ENCODE data around the gene FANCD2.
"Not testable (repeated sequence)": the region's sequence is repeated elsewhere in the genome, so short reads cannot be mapped to it uniquely, and the experiment has no call there.

Gene FANCD2

GRCh38 chr3:10108091-10108490 lies 81.9 kb downstream of the FANCD2 start, which contains the start of gene FANCD2OS:
TSS of gene FANCD2OS (minus strand) at chr3:10108255. CDS start at chr3:10104774, 3,481 bp downstream.
- no peak for DNase-seq (ENCODE audit: low spot score)

DNA sequence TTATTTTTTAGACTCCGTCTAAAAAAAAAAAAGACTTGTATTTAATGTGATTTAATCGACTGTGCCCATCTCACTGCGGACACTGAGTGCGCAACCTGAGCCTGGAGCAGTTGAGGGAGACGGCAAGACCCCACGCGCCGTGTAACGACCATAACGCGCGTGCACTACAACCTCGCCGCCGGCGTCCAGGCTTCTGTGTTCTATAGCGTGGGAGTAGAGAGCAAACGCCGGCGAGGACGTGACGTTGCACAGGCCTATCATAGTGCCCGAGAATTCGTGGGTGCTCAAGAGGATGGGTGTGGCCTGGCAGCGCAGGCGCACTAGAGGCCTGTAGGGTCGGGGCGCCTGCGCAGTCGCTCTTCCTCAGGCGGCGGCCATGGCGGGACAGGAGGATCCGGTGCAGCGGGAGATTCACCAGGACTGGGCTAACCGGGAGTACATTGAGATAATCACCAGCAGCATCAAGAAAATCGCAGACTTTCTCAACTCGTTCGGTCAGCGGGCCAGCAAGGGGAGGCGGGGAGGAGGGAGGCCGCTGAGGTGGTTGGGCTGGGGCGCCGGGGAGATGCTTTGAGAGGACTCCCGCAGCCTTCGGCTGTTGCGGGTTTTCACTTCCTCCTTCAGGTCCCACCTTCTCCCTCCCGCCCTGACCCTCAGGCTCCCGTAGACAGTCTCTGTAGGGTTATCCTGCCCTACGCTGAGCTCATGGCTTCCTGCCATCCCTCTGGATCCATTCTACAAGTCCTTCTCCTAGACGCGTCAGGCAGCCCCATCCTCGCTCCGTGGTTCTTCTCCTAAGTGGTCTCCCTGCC lies 89.3 kb downstream of the FANCD2 start, which contains the start of gene BRK1:
TSS of gene BRK1 (plus strand) at position 350 of the 812 bp plus-strand sequence. CDS start at position 377, 27 bp downstream.
- DNase-seq (ENCODE audit: low spot score): peak; percentile 98

DNA sequence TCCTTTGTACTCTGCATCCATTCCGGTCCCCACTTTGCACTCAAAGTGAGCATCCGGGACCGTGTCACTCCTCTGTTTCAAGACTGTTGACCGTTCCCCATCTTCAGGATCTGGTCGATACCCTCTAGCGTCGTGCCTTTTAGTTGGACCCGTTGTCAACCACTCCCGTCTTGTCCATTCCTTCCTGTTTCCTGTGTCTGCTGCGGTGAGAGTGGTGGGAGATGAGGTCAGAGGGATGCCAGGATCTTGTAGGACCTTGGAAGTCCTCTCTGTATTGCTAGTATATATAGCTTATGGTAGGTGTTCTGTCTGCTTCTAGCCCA lies 89.9 kb downstream of the FANCD2 start:
- DNase-seq (ENCODE audit: low spot score): peak; percentile 78

DNA sequence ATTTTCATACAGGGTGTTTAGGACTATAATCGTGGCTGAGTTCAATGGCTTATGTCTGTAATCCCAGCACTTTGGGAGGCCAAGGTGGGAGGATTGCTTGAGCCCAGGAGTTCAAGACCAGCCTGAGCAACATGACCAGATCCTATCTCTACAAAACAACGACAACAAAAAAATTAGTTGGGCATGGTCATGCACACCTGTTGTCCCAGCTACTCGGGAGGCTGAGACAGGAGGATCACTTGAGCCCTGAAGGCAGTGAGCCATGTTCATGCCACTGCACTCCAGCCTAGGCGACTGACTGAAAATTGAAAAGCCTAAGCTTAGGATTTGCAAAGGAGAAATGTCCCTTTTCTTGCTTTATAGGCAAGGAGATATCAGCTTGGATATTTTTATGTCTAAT lies 90.7 kb downstream of the FANCD2 start:
- DNase-seq (ENCODE audit: low spot score): no peak

- no peak for DNase-seq (ENCODE audit: low spot score)
Measured at GRCh38 chr3:10119376-10119775, 93.1 kb downstream of the FANCD2 start.

GRCh38 chr3:10121064-10121463 lies 94.8 kb downstream of the FANCD2 start:
- DNase-seq (ENCODE audit: low spot score): no peak

GRCh38 chr3:10122724-10123123 lies 96.5 kb downstream of the FANCD2 start:
- DNase-seq (ENCODE audit: low spot score): no peak

DNA sequence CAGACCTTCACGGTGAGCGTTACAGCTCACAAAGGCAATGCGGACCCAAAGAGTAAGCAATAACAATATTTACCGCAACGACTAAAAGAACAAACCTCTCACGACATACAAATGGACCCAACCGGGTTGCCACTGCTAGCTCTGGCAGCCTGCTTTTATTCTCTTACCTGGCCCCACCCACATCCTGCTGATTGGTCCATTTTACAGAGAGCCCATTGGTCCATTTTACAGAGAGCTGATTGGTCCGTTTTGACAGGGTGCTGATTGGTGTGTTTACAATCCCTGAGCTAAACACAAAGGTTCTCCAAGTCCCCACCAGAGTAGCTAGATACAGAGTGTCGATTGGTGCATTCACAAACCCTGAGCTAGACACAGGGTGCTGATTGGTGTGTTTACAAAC lies 109.6 kb downstream of the FANCD2 start:
- DNase-seq (ENCODE audit: low spot score): not testable (repeated sequence)

DNA sequence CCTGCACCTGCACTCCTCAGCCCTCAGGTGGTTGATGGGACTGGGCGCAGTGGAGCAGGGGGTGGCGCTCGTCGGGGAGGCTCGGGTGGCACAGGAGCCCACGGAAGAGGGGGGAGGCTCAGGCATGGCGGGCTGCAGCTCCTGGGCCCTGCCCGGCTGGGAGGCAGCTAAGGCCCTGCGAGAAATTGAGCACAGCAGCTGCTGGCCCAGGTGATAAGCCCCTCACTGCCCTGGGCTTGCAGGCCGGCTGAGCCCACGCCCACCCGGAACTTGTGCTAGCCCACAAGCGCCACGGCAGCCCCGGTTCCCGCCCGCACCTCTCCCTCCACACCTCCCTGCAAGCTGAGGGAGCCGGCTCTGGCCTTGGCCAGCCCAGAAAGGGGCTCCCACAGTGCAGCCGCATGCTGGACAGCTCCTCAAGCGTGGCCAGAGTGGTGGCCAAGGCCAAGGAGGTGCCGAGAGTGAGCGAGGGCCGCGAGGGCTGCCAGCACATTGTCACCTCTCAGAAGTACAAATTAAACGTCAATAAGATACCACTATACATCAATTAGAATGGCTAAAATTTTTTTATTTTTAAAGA lies 110.3 kb downstream of the FANCD2 start:
- no peak for DNase-seq (ENCODE audit: low spot score)

GRCh38 chr3:10137178-10137577 lies 110.9 kb downstream of the FANCD2 start:
- no peak for DNase-seq (ENCODE audit: low spot score)

- no peak for DNase-seq (ENCODE audit: low spot score)
Measured at GRCh38 chr3:10140996-10141546, 114.8 kb downstream of the FANCD2 start.

- no peak for DNase-seq (ENCODE audit: low spot score)
Measured at GRCh38 chr3:10142707-10143560, 116.7 kb downstream of the FANCD2 start.

- DNase-seq (ENCODE audit: low spot score): no peak
Measured at GRCh38 chr3:10145685-10146084, 119.4 kb downstream of the FANCD2 start.

GRCh38 chr3:10149226-10149625 lies 123.0 kb downstream of the FANCD2 start:
- DNase-seq (ENCODE audit: low spot score): no peak

- no peak for DNase-seq (ENCODE audit: low spot score)
Measured at GRCh38 chr3:10150987-10151386, 124.8 kb downstream of the FANCD2 start.
